ENCODE results near the gene FRG2B. TPM values are rescaled to one million over a fixed set of nuclear protein-coding genes. Genes with fewer than 3 reads are reported as not detected.

Gene FRG2B
- total RNA-seq, 1 experiment from 2014 or later = not detected

Other genes starting within 250 kb of the FRG2B start
- 3.5 TPM for gene PAOX, start 247.5 kb downstream of the FRG2B start, total RNA-seq (2021; ENCODE audit: unreplicated experiment)
- 23.1 TPM for gene MTG1, start 232.6 kb downstream of the FRG2B start, total RNA-seq (2021; ENCODE audit: unreplicated experiment)
- not detected for gene SPRN, start 202.2 kb downstream of the FRG2B start, total RNA-seq (2021; ENCODE audit: unreplicated experiment)
- 3.7 TPM for gene SCART1, start 172.8 kb downstream of the FRG2B start, total RNA-seq (2021; ENCODE audit: unreplicated experiment)
- gene CYP2E1, start 99.4 kb downstream of the FRG2B start, total RNA-seq (2021; ENCODE audit: unreplicated experiment) = 1.5 TPM
- not detected for gene SYCE1, start 61.2 kb downstream of the FRG2B start, total RNA-seq (2021; ENCODE audit: unreplicated experiment)